Measurements from ENCODE around the gene PEDS1. TPM values are rescaled to one million over a fixed set of nuclear protein-coding genes. Genes with fewer than 3 reads are reported as not detected.

PEDS1 gene
- total RNA-seq, 2 experiments from 2014 or later: 20.5 to 20.9 TPM

- ChIA-PET POLR2A (no interaction called here), CTCF (interaction anchor here (1.1 kb wide), 1 partner anchor 44 kb away, joined by 3 read pairs; no protein-coding TSS in a partner anchor)
Observed at GRCh38 chr20:50125279-50125678, 28.2 kb downstream of the PEDS1 start.

GRCh38 chr20:50124496-50124895, 29.0 kb downstream of the PEDS1 start:
- CTCF ChIA-PET: interaction anchor here (6.4 kb wide), 1 partner anchor 53 kb away, joined by 32 read pairs; no protein-coding TSS in a partner anchor
- POLR2A ChIA-PET: no interaction called here

- CTCF ChIA-PET: interaction anchor here (0.7 to 6.4 kb wide), 2 partner anchors 32 to 54 kb away, joined by 4 to 32 read pairs; no protein-coding TSS in a partner anchor
- POLR2A ChIA-PET: interaction anchor here (0.5 kb wide), 1 partner anchor 8 kb away, joined by 3 read pairs; no protein-coding TSS in a partner anchor
Observed at GRCh38 chr20:50123418-50123817, 30.1 kb downstream of the PEDS1 start.

GRCh38 chr20:50122763-50123162, 30.8 kb downstream of the PEDS1 start:
- POLR2A ChIA-PET: interaction anchor here (0.5 to 0.6 kb wide), 2 partner anchors 9 to 37 kb away, joined by 3 to 4 read pairs; no protein-coding TSS in a partner anchor

DNA sequence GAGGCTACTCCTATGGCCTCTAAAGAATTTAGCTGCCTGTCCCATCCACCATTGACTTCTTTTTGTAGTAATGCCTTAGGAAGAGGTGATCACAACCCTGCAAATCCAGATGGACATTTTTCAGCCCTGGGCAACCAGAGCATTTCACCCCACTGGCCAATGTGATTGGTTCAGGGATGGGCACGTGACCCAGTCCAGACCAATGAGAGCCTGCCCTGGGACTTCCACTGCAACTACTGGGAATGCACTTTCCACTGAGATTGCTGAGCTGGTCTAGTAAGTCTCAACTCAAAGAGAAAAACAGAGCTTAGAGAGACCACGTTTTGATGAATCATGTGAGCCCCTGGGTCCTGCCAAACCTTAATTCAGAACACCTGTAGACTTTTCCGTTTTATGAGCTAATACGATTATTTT, 31.7 kb downstream of the PEDS1 start:
- POLR2A ChIA-PET: interaction anchor here (0.6 kb wide), 1 partner anchor 12 kb away, joined by 4 read pairs; no protein-coding TSS in a partner anchor

More at GRCh38 chr20:50122763-50123162, 30.8 kb downstream of the PEDS1 start:
- CTCF ChIA-PET: interaction anchor here (6.4 kb wide), 1 partner anchor 55 kb away, joined by 32 read pairs; no protein-coding TSS in a partner anchor

GRCh38 chr20:50120935-50121693, 32.4 kb downstream of the PEDS1 start:
- ChIA-PET POLR2A (interaction anchor here (1.2 kb wide), 1 partner anchor 32 kb away, joined by 3 read pairs; no protein-coding TSS in a partner anchor), CTCF (interaction anchor here (0.6 to 6.4 kb wide), 14 partner anchors 12 to 329 kb away, joined by 3 to 34 read pairs (median 5); no protein-coding TSS in a partner anchor)

More for the DNA sequence above, 31.7 kb downstream of the PEDS1 start:
- CTCF ChIA-PET: interaction anchor here (0.6 to 6.4 kb wide), 7 partner anchors 11 to 205 kb away, joined by 3 to 34 read pairs (median 7); no protein-coding TSS in a partner anchor

DNA sequence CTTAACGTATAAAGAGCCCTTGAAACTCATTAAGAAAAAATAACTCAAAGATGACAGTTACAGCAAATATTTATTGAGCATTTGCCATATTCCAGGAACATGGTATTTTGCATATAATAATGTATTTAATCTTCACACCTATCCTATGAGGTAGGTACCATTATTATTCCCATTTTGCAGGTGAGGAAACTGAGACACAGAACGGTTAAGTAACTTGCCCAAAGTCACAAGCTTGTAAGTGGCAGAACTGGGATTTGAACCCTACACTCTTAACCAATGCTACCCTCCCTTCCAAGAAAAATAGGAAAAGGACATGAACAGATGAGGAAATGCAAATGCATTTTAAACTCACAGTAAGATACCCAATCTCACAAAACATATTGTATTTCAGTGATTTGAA, 35.3 kb downstream of the PEDS1 start:
- POLR2A ChIA-PET: no interaction called here
- CTCF ChIA-PET: interaction anchor here (0.9 to 6.4 kb wide), 3 partner anchors 16 to 60 kb away, joined by 3 to 32 read pairs (median 4); no protein-coding TSS in a partner anchor

GRCh38 chr20:50116368-50116999, 37.0 kb downstream of the PEDS1 start:
- ChIA-PET POLR2A (interaction anchor here (0.6 to 1.4 kb wide), 2 partner anchors 50 to 409 kb away, joined by 4 to 7 read pairs; no protein-coding TSS in a partner anchor), CTCF (interaction anchor here (0.6 to 2.5 kb wide), 10 partner anchors 28 to 200 kb away, joined by 3 to 10 read pairs (median 4); partner anchors contain the start of gene PEDS1)

DNA sequence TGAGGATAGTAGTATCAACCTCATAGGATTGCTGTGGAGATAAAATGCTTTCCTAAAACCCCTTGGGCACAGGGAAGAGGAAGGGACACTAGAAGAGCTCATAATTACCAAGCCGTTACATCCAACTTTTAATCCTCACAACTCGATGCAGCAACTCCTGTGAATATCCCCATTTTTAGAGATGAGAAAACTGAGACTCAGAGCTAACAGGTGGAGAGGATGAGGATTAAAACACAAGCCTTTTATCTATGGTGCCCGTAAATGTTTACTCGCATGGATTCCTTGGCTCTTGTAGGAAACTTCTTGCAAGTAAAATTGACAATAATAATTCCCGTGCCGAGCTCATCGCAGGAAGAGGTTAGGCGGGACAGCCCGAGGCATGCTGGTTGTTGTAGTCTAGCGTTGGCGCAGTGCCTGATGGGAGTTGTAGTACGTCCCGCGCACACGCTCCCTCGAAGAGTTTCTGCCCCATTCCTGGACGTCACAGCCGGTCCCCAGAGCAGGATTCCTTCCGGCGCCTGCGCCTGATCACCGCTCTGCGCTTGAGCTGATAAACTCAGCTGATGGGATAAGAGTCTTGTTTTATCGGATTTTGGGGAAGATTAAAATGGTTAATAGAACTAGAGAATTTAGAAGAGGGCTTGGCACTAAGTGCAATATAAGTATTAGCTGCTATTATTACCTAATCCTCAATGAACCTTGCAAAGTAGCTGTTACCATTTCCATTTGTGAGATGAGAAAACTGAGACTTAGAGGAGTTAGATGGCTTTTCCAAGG, 37.7 kb downstream of the PEDS1 start:
- POLR2A ChIA-PET: interaction anchor here (0.6 to 1.4 kb wide), 3 partner anchors 9 to 50 kb away, joined by 3 to 8 read pairs (median 4); no protein-coding TSS in a partner anchor
- CTCF ChIA-PET: interaction anchor here (1.0 to 2.5 kb wide), 8 partner anchors 29 to 199 kb away, joined by 3 to 10 read pairs (median 4); partner anchors contain the start of gene PEDS1

DNA sequence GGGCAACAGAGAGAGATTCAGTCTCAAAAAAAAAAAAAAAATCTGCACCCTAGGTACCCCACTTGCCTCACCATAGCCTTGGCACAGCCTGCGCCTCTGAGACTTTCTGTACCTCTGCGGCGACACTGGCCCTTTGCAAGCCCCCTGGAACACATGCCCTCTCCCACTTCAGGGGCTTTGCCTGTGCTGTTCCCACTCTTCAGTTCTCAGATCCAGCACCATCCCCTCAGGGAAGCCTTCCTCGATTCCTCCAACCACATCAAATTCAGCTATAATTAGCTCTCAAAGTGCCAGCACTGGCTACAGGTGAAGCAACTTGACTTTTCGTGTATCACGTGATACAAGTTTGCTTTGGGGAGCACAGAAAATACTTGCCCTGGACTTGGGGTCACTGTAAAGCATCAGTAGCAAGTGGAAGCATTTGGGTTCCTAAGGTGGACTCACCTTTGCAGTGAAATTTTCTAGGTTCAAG, 38.4 kb downstream of the PEDS1 start:
- POLR2A ChIA-PET: interaction anchor here (0.6 to 1.4 kb wide), 3 partner anchors 8 to 51 kb away, joined by 3 to 8 read pairs (median 4); no protein-coding TSS in a partner anchor
- CTCF ChIA-PET: interaction anchor here (1.4 to 2.5 kb wide), 5 partner anchors 43 to 199 kb away, joined by 3 to 10 read pairs (median 4); no protein-coding TSS in a partner anchor

DNA sequence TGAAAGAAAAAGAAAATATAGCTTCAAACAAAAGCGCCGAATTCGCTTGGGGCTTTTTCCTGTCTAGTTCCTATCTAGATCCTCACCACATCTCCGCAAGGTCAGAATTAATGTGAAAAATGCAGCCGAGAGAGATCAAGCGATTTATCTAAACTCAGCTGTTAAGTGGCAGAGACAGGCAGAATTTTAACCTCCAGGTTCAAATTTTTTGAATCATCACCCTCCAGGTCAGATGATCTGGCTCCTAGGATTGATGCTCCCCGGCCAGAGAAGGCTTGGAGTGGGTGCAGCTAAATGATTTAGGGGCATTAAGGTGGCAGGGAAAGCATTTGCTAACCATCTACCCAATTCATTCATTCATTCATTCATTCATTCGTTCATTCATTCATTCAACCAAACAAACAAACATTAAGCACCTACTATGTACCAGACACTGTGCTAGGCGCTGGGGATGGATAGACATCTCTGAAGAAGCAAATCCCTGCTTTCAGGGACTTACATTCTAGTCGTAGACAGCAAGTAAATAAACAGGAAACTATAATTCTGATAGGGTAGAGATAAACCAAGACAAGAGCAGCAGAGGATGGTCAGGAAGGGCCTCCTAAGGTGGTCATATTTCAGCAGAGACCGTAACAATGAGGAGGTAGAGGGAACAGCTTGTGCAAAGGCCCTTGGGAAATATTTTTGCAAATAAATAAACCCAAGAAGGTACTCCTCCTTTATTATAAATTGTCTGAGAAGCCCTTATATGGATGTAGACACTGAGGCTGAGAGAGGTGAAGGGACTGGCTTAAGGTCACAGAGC, 39.9 kb downstream of the PEDS1 start:
- ChIA-PET POLR2A (interaction anchor here (0.6 to 0.7 kb wide), 2 partner anchors 18 to 34 kb away, joined by 4 to 7 read pairs; no protein-coding TSS in a partner anchor), CTCF (interaction anchor here (0.7 to 3.7 kb wide), 3 partner anchors 40 to 135 kb away, joined by 3 to 8 read pairs (median 7); partner anchors contain the start of gene PEDS1)

DNA sequence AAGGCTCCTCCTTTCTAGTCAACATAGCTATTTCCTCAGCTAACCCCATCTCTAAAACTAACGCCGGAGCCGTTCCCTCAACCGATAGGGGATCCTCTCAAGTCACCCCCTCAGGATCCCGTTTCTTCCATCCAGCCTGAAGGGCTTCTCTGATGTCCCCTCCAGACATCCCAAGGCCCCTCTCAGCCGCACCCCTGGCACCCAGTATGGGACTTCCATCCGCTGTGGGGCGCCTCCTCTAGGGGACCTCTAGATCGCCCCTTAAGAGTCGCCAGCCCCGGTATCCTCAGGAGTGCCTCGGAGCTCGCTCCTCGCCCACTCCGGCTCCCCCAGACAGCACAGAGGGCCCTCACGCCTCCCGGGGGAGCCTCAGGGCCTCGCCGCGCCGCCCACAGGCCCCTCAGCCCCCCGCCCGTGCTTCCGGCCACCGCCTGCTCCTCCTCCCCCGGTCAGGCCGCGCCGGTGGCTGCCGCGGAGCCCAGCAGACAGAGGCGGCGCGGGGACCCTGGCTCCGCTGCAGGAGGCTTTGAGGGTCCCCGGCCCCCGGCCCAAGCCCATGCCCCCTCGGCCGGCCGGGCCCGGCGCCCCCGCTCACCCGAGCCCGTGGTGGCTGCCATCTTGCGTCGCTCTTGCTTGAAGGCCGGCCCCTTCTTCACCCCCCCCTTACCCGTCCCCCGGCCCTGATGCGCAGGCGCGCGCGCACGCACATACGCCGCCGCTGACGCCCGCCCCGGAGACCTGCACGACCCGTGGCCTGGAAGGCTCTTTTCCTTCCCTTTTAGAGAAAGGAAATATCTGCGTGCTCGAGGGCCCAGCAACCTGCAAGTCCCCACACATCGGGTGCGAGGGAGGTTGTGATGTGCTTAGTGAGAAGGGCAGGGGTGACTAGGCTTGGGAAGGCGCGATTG, 40.8 kb downstream of the PEDS1 start, which contains the start of gene UBE2V1:
UBE2V1 (minus strand) TSS at position 639 of the 908 bp plus-strand sequence; CDS start at position 617, 22 bp downstream.
- ChIA-PET POLR2A (interaction anchor here (0.6 to 0.7 kb wide), 2 partner anchors 19 to 34 kb away, joined by 4 to 7 read pairs; no protein-coding TSS in a partner anchor), CTCF (interaction anchor here (0.6 to 3.7 kb wide), 4 partner anchors 41 to 134 kb away, joined by 5 to 8 read pairs (median 6); partner anchors contain the start of gene PEDS1)

- ChIA-PET POLR2A (no interaction called here), CTCF (interaction anchor here (0.6 to 3.7 kb wide), 6 partner anchors 26 to 133 kb away, joined by 3 to 10 read pairs (median 6); partner anchors contain the start of gene PEDS1)
Observed at GRCh38 chr20:50111829-50112495, 41.6 kb downstream of the PEDS1 start.

- CTCF ChIA-PET: interaction anchor here (1.0 to 3.7 kb wide), 4 partner anchors 26 to 132 kb away, joined by 3 to 10 read pairs (median 6); no protein-coding TSS in a partner anchor
- POLR2A ChIA-PET: interaction anchor here (0.6 to 1.9 kb wide), 4 partner anchors 9 to 878 kb away, joined by 3 to 10 read pairs (median 4); partner anchors contain the start of gene PEDS1
Observed at GRCh38 chr20:50111120-50111828, 42.2 kb downstream of the PEDS1 start.

Measured in activated CD8-positive, alpha-beta memory T cell treated with anti-CD3 and anti-CD28 coated beads for 36 hours (primary cell).